ENCODE data around the gene EMP1.

The EMP1 gene

DNA sequence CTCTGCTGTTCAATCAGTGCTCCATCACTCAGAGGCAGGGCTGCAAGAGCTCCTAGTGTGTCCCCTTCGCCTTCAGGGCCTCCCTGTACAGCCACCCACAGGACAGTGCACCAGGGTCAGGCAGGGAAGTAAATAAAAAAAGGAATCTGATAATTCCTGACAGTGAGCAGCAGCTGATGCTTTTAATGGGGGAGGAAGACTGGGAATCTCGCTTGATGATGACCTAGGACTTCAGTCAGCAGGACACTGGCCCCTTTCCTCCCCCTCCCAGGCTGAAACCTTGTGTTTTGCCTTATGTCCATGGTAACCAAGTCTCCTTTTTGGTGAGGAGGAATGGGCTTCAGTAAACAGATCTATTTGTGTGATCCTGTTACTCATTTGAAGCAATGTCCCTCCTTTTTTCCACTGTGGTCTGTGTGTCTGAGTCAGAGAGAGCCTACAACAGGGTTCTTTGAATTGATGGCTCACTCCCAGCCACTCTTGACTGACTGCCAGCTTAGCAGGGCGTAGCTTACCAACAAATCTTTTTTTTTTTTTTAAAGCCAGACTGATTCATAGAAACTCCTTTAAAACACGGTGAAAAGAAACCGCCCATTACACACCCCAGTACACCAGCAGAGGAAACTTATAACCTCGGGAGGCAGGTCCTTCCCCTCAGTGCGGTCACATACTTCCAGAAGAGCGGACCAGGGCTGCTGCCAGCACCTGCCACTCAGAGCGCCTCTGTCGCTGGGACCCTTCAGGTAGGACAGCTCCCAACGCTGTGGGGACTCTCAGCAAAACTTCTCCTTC is at the start of gene EMP1:
TSS of gene EMP1 (plus strand) at position 597 of the 792 bp plus-strand sequence. CDS start 14,785 bp downstream, outside the sequence.
- peaks cover 0 to 8% of the 10 kb centered on the region in 2 experiments for H3K4me1 ChIP-seq (ENCODE audit: control insufficient read depth in 1 of 2, insufficient read depth in 1 of 2, low read depth in 1 of 2, low read length in 1 of 2)
- no peak for TF ChIP-seq CTCF (IDR thresholded peaks at IDR 0.05)
- H3K27ac ChIP-seq: no peak within 1 kb of the TSS
- H3K27me3 ChIP-seq: peaks cover 44% of the 10 kb centered on the region
- no peak within 1 kb of the TSS for H3K4me3 ChIP-seq (ENCODE audit: low read depth in 1 of 2, low read length in 1 of 2)
- no peaks in the 10 kb centered on the region for H3K9me3 ChIP-seq
- H3K36me3 ChIP-seq: no peaks in the 10 kb centered on the region

DNA sequence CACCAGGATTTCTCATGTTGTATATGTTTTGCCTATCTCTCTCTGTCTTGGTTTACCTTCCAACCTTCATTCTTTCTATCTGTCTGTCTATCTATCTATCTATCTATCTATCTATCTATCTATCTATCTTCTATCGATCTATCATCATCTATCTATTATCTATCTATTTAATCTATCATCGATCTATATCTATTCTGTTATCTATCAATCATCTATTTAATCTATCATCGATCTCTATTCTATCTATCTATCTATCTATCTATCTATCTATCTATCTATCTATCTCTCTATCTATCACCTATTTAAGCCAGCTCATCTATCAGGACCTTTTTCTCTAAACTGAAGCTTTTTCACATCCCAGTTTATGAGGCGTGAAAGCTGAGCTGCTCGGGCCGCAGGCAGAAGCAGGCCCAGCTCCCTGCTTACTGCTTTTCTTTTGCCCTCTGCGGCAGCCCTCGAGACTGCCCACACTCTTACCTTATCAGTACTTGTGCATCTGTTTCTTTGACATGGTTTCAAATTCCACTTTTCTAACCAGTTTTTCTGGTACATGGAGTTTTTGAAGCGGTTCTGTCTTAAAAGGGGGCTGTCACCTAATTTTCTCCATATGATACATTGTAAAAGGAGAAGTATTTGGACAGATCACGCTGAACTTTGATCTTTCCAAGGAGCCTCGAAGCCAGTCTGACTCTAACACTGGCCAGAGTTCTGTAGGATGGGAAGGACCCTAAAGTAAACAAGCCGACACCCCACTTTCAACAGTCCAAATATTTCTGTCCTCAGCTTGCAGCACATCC is 48.6 kb upstream of the EMP1 start:
- peaks cover 8 to 13% of the 10 kb centered on the region in 2 experiments for H3K4me1 ChIP-seq (ENCODE audit: control insufficient read depth in 1 of 2, insufficient read depth in 1 of 2, low read depth in 1 of 2, low read length in 1 of 2)
- no peaks in the 10 kb centered on the region for H3K9me3 ChIP-seq
- no peaks in the 10 kb centered on the region for H3K27me3 ChIP-seq
- H3K4me3 ChIP-seq (ENCODE audit: low read depth in 1 of 2, low read length in 1 of 2): no peak overlapping the region
- H3K36me3 ChIP-seq: no peaks in the 10 kb centered on the region
- TF ChIP-seq CTCF (IDR thresholded peaks at IDR 0.05): no peak
- no peak overlapping the region for H3K27ac ChIP-seq

DNA sequence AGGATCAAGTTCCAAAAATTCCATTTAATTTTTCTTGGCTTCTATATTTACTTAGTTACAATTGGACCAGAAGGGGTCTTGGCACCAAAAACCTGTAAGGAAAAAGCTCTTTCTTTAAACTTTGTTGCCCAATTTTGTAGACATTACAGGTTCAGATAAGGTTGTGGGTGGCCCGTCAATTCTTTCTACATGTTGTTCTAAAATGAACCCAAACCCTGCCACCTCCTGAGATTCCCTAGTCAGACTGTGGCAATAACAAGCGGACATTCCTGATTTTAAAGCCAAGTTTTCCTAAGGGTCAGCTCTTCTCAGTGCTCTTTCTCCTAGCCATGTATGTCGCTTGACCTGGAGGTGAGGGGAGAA is 48.1 kb upstream of the EMP1 start:
- no peak for TF ChIP-seq CTCF (IDR thresholded peaks at IDR 0.05)
- H3K4me3 ChIP-seq (ENCODE audit: low read depth in 1 of 2, low read length in 1 of 2): no peak overlapping the region
- peaks cover 8 to 13% of the 10 kb centered on the region in 2 experiments for H3K4me1 ChIP-seq (ENCODE audit: control insufficient read depth in 1 of 2, insufficient read depth in 1 of 2, low read depth in 1 of 2, low read length in 1 of 2)
- H3K36me3 ChIP-seq: no peaks in the 10 kb centered on the region
- no peaks in the 10 kb centered on the region for H3K27me3 ChIP-seq
- H3K9me3 ChIP-seq: no peaks in the 10 kb centered on the region
- no peak overlapping the region for H3K27ac ChIP-seq

GRCh38 chr12:13149411-13149810 is 47.1 kb upstream of the EMP1 start:
- no peak overlapping the region for H3K4me3 ChIP-seq (ENCODE audit: low read depth in 1 of 2, low read length in 1 of 2)
- TF ChIP-seq CTCF (IDR thresholded peaks at IDR 0.05): no peak
- no peaks in the 10 kb centered on the region for H3K27me3 ChIP-seq
- no peaks in the 10 kb centered on the region for H3K36me3 ChIP-seq
- no peaks in the 10 kb centered on the region for H3K9me3 ChIP-seq
- H3K27ac ChIP-seq: no peak overlapping the region
- H3K4me1 ChIP-seq (ENCODE audit: control insufficient read depth in 1 of 2, insufficient read depth in 1 of 2, low read depth in 1 of 2, low read length in 1 of 2): peaks cover 3 to 5% of the 10 kb centered on the region in 2 experiments

DNA sequence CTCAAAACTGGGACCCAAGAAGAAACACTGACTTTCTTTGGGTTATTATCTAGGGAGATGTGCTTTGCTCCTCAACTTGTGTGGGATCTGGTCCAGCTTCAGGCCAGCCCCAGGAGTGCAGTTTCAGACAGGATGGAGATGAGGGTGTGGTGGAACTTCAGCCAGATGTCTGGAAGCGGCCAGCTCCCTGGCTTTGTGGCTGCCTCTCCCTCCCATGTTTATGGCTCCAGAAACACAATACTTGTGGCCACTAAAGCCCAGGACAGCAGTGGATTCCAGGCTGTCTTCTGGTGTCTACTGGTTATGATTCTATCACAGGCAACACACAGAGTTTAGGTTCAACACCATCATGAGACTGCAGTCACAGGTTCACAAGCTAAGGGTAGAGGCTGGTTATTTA is 44.2 kb upstream of the EMP1 start:
- H3K4me1 ChIP-seq (ENCODE audit: control insufficient read depth in 1 of 2, insufficient read depth in 1 of 2, low read depth in 1 of 2, low read length in 1 of 2): no peaks in the 10 kb centered on the region
- TF ChIP-seq CTCF (IDR thresholded peaks at IDR 0.05): no peak
- H3K27ac ChIP-seq: no peak overlapping the region
- H3K27me3 ChIP-seq: no peaks in the 10 kb centered on the region
- H3K9me3 ChIP-seq: no peaks in the 10 kb centered on the region
- no peaks in the 10 kb centered on the region for H3K36me3 ChIP-seq
- no peak overlapping the region for H3K4me3 ChIP-seq (ENCODE audit: low read depth in 1 of 2, low read length in 1 of 2)

All from neutrophil (primary cell).